Measurements from ENCODE around the gene CHST10.

CHST10 gene

DNA sequence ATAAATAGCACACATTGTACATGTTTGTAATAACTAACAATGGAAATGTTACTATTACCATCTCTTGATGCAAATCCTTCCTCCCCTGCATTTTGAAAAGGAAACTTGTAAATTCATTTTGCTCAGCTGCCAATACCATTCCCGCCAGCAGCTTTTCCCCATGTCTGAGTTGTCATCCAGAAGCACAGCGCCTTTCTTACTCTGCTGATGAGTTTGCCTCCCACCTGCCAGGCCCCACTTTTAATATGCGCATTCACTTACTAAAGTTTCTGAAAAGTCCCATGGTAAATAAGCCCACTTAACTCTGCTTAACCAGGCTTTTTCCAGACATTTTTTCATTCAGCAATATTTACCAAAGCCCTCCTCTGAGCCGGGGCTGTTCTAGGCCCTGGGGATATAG lies 3.9 kb downstream of the CHST10 start:
- no peak for DNase-seq

DNA sequence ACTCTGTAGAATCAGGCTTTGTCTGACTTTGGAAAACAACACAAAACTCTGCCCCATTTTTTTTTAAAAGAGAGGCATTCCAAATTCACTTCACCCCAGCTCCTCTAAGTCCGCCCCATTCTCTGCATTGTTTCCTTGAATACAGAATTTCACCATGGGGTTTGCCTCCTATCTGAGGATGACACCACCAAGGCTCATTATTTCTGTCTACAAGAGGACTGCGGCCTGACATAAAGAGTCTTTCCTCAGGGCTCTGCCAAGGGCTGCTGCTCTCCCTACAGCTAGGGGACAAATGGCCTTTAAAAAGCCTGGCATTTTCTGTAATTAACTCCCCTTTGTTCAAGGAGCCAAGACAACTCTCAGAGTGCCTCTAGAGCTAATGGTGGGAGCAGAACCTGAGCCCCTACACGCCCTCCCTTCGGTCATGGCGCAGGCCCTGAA lies 4.6 kb downstream of the CHST10 start:
- DNase-seq = no peak

DNA sequence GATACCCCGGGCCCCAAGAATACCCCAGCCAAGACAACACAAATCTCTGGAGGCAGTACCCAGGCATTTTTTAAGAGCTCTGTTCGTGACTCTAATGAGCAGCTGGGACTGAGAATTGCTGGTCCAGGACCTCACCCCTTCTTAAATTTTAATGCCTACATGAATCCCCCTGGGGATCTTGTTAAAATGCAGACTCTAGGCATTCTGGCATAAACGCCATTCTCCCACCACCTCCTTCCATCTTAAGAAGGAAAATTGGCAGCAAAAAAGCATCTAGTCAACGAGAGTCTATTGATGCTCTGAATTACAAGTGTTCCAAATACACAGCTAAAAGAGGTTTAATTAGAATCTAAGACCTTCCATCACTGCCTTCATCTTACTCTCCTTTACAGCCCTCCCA lies 5.0 kb downstream of the CHST10 start:
- no peak for DNase-seq

DNA sequence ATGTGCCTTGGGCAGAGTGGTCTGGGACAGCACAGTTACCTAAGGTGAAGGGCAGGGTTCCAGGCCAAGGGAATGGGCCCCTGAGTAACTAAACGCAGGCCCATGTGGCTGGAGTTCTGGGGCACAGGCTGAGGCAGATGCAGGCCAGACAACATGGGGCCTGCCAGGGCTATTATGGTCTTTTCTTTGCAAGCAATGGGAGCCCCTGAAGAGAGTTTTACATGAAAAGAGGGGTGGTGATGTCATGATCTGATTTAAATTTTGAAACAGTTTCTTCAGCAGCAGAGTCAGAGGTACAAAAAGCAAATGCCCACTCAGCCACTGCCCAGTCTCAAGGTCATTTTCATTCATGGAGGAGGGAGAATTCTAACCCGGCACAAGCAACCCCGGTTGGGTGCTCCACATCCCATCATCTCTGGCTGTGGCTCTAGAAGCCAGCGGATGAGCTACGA lies 5.6 kb downstream of the CHST10 start:
- no peak for DNase-seq

DNA sequence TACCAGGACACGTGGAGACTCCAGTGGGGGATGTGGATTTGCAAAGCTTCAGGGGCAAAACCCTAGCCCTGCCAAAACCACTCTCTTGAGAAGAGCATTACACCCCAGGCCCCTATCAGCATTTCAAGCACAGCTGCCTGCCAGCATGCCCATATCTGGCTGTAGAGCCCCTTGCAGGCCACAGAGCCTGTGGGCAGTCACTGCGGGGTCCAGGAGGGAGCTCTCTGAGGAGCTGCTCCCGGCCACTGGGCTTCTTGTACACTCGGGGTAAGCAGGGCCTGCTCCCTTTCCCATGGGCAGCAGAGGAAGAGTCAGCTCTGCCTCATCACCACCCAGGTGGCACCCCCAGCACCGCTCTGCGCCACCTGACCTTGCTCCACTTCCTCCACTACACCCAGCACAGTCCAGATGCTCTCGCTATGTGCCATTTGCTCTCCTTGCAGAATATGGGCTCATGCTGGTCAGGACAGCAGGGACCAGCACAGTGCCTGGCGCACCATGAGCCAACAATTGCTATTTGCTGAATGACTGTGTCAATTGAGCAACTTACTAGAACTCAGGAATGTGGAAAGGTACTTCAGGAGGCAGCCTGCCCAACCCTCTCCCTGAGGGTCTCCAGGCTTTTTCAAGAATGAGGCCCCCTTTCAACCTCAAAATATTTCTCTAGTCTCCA lies 7.4 kb downstream of the CHST10 start:
- no peak for DNase-seq

DNA sequence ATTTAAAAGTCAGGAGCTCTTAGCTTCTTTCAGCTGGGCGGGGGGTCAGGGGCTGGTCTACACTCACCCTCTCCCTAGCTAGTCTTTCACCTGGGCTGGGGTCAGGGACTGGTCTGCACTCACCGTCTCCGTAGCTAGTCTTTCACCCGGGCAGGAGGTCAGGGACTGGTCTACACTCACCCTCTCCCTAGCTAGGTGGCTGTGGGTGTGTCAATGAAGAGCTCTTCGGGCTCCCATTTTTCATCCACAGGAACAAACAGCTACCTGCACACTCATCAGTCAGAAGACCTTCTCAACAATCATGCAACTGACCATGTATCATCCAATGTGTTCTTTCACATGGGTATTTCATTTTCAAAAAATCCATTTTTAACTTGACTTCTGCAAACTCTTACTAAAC lies 8.0 kb downstream of the CHST10 start:
- no peak for DNase-seq

DNA sequence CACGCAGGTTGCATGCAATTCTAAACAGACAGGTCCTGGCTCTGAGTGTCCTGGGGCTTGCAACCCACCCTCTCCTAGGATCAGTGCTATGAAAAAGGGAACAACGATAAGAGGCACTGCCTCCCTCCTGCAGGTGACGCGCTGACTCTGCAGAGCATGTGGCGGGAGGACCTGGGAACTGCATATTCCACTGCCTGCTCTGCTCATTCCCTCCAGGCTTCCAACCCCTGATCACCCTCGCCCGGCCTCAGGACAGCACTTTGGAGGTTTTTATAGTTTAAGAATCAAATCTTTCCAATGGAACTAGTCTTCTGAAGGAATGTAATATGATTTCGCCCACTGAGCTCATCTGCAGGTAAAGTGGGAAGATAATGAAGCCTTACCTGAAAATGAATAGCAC lies 8.5 kb downstream of the CHST10 start:
- DNase-seq = no peak

DNA sequence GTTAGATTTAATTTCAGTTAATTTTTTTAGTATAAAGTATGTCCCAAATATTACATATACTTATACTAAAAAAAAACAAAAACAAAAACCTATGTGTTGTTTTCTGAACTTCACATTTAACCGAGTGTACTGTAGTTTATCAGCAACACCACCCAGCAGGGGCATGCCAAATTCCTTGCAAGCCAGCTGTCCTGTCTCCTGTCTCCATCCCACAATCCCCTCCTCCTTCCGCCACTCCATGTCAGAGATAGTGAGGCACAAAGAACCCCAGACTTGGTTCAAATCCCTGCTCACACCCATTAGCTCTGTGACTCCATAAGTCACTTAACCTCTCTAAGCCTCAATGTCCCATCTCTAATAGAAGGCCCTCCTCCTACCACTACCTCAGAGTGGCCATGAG lies 9.4 kb downstream of the CHST10 start:
- DNase-seq = no peak

DNA sequence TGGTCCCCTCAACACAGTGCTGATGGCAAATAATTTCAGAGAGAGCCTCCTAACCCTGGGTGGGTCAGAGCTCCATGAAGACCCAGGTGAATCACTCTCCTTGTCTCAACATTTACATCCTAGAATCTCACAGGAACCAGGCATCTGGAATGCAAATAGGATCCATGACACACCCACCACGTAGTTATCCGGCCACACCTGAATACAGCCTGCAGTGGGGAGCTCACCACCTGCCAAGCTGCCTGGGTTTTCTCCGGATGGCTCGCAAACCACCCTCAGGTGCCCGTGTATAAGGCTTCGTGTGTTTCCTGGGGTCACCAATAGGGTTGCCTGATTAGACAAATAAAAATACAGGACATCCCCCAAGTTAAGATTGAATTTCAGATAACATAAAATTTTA lies 9.9 kb downstream of the CHST10 start:
- DNase-seq = no peak

DNA sequence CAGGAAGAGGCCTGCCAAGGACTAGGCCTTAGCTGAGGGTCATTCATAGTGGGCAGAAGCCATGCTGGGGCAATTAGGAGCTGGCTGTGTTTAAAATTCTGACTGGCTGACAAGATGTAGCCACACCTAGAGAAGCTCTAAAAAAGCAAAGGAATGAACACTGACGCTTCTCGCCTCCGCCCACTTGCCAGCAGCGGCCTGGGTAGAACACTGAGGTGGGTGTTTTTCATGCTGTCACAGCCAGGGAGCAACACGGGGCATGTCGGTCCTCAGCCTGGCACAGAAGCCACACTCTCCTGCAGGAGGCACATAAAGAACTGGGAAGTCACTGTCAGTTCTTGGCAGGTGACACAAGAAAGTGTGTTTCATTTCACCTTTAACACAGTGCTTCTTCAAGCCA lies 10.4 kb downstream of the CHST10 start:
- no peak for DNase-seq

DNA sequence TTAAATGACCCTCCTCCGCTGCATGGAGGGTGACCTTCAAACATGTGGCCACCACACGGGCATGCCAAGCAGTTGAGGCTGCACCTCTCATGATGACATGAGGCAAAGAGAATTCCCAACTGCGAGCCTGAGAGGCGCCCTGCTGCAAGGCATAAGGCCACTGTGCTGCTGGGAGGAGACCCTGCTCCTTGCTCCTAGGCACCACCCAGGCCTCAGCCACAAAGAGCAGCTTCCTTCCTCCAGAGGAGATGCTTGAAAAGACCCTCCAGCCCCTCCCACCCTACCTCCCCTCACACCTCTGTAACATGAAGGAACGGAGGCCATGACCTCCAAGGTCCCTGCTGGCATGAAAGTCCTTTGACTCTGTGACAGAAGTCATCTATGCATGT lies 11.4 kb downstream of the CHST10 start:
- DNase-seq = no peak

DNA sequence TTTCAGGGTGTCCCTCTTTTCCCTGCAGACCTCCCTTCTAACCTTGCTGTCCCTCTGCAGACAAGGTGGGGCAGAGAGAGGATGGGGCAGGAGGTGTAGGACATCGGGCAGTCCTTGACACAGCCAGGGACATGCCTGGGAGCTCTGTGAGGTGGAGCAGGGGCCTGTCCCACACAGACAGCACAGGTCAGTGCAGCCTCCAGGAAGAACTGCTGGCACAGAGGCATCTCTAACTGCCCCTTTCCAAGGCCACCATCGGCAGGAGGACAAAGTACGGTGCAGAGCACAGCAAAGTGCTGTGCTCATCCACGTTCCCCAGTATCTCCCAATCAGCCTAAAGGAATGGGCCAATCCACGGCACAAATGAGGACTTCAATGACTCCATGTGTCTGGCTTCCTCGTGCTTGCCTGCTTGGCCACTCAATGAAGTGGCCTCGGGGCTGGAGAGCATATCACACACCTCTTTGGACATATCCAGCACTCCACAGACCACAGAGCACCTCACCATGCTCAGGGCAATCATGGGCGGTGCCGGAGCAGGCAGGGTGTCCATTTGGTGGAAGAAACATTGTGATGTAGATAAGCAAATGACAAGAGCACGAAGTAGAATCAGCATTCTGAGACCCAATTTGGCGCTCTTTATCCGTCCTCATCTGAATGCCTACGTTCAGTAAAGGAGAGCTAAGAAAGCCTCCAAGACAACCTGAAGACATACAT lies 11.9 kb downstream of the CHST10 start:
- no peak for DNase-seq

DNA sequence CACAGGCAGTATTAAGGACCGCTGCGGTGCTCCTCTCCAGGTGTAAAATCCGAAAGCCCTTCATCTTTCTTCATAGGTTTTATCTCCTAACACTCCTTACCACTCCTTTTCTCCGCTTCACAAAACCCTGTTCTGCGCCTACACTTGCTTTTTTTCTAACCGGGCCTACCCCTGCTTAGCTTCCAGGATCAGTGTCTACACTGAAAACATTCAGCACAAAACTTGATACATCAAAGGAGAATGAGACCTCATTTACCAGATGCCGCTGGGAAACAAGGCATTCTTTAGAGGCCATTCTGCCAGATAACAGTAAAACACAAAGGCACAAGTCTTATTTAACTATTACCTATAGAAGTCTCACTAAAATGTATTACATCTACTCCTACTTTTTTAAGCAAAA lies 13.1 kb downstream of the CHST10 start:
- DNase-seq = no peak

DNA sequence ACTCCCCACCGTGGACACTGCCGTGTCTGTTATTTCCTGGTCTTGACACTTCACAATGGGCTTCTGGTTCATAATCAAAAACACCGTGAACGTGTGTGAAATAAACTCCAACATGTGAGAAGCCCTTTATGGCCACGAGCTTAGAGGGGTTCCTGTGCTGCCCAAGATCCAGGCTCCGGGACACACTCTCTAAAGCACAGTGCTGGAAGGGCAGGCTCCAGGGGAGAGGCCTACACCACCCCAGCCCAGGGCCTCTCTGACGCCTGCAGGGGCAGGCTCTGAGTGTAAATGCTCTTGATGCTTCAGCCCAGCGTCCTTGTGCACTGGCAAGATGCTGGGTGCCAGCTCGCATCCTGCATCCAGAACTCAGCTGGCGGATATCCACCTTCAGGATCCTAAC lies 13.7 kb downstream of the CHST10 start:
- DNase-seq = no peak

DNA sequence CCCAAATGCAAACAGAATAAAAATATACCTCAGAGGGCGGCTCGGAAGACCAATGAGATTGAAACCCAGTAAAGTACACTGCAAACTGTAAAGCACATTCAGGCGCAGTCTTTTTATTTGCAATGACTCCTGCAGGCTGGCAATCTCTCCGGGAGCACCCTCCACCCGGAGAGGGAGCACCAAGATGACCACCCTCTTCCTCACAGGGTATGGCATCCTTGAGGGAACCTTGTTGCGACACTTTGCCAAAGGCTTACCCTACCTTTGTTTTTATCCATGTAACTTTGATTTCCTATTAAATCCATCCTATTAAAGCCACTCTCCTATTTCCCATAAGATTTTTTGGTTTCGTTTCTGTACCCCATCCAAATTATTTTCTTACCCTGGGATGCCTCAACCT lies 16.2 kb downstream of the CHST10 start:
- DNase-seq = no peak

DNA sequence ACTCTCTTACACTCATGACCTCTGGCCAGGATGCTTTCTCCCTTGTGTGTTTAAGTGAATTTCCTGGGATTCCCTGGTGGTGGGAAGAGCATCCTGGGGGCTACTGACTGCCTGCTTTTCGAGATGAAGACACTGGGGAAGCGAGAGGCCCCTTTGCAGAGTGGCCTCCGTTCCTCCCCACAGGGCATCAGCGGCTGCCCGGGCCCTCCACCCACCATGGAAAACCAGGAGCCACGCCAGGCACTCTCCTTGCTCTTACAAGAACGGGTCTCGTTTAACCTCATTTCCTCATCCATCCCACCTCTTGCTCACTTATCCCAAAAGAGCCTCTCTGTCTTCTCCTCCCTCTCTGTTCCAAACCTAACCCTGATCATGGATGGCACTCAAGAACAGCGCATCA lies 17.8 kb downstream of the CHST10 start:
- no peak for DNase-seq

DNA sequence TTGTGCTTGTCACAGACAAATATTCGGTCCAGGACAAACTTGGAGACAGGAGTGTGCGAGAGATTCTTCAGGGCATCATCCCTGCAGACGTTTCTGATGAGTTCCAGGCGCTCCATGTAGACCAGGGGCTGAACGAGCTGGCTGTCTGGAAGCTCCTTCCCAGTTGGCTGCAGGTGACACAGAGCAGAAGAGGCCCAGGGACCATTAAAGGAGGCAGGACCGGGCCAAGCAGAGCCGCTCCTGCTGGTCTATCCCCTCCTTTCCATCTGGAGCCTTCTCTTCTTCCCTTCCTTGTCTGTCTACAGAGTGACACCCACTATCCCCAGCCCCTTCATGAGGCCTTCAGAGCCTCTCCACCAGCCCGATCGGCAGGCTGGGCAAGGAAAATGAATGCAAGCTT lies 19.5 kb downstream of the CHST10 start:
- DNase-seq = no peak

DNA sequence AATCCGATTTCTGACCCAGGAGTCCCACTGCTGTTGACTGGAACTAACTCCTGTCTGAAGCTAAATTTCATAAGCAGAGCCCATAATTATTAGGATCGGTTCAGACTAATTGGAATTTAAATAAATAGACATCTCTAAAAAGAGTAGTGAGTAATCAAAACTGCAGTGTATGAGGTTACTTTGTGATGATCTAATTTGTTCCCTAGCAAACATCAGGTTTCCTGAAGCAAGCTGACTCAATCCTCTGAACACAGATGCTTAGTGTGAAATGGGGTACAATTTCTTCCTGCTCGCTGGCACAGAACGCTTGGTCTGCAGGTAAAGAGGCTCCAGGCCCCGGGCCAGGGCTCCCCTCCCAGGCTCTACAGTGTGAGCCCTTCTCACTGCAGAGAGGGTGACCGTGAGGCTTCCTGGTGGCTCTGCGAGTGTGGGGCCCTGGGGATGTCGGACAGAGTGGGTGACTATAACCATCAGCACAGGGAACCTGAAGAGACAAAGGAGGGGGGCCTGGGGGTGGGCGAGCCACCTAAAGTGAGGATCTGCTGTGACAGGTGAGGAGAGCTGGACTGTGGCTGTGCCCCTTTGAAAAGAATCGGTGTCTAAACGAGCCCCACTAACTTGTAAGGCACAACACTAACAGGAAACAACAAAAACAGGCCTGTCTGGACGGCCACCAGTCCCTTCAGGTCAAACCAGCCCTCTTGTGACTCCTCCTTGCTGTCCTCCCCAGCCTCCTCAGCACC lies 20.2 kb downstream of the CHST10 start:
- DNase-seq = no peak

DNA sequence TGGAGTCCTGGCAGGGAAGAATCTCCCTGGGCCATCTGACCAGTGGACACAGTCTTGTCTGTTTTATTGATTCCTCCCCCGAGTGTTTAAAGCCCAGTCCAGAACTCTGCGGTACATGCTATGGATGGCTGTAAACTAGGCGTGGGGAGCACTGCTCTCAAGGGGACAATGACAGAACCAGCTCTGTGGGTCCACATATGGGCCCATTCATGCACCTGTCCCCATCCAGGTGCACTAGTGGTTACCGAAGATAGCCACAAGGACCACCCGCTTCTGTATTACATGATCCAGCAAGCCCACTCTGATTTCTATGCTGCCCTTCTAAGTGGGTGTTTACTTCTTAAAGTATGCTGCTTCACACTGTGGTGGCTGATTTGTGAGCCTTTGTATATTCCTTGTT lies 21.0 kb downstream of the CHST10 start:
- no peak for DNase-seq

DNA sequence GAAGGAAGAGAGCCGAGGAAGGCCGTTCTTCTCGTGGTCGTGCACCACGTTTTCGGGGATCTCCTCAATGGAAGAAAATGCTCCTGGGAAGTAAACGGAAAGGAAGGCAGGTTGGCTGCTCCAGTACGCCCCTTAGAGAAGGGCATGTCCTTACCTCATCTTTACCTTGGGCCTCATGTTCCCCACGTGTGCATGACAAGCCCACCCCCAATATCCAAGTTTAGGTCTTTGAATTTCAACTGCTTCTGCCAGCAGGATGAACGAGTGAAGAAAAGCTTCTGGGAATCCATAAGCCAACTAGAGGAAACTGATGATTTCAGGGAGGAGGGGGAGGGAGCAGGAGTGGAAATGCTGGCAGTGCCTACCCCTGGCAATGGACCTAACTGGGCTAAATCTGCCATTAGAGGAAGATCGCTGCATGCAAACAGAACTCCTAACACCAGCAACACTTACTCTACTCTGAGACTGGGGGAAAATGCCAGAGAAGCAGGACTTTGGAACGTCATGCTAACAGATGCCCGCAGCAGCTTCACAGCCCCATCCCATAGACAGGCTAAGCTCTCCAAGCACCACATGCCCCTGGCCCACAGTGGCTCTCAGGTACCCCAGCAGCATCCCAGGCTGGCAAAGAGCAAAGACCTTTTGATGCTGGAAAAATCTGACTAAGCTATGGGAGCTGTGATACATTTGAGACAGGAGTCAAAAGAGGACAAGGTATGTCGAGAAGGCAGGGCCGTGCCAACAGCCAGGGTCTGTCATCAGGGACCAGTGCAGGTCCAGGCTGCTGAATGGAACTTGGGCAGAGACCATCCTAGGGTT lies 21.7 kb downstream of the CHST10 start:
- no peak for DNase-seq

DNA sequence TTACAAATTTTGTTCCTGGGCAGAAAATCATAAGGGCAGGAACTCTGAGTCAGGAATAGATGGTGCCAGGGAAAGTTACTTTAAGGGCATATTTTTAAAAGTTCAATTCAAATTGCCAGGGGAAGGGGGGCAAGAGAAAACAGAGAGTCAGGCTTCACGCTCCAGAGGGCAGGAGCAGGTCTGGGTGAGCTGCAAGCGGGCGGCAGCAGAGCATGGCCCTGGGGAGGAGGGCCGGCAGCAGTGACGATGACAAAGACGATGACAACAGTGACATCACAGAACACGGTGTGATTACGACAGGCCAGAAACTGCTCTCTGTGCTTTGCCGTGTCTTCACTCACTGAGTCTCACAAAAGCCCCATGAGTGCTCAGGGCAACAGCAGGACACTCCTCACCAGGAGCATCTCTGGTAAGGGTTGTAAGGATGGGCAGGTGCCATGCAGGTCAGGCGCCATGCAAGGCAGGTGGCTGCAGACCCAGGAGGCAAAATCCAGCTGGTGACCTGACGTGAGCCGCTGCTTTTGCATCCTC lies 23.3 kb downstream of the CHST10 start:
- no peak for DNase-seq

DNA sequence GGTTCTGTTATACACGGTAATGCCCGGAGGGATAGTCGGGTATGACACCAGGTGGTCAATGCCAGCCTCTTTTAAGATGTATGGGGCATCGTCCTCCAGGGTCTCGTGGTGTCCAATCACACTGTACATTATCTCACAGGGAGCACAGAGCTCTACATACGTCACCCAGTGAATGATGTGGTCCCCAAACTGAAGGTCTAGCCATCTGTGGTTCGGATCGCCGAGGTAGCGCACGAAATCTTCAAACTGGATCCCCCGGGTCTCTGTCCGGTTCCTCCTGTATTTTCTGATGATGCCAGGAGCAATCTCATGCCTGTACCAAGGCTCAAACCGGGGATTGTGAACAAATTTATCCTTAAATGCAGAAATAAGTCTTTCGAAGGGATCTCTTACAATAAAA lies 24.1 kb downstream of the CHST10 start:
- no peak for DNase-seq

DNA sequence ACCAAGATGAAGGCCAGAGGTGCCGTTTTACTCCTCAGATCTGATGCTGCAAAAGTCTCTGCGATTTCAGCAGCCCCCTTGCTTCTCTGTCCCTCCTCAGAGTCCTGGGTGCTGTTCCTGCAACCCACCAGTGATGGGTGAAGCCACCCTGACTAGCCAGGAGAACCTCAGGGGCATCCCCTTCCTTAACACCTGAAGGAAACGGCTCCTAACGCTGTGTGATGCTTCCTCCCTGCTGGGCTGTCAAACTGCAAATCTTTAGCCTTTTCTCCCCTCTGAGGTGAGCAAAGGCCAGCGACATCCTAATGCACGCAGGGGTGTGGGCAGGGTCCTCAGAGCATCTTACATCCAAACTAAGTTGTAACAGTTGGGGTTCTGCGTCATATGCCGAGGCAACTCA lies 24.8 kb downstream of the CHST10 start:
- no peak for DNase-seq
